Liver (tissue), 3 donors: ENCODE measurements around the gene WDR7.

Source experiments
- ATF3 ChIP-seq: IDR thresholded peaks from 2 replicates; pipeline ENCODE4 v1.6.1; 2016; ENCODE audit warnings: antibody characterized with exemption
- CTCF ChIP-seq: fragments of 150-350 bp; IDR thresholded peaks from 2 replicates; pipeline ENCODE4 v1.5.1; 2017; ENCODE audit warnings: improper control_type of control experiment, low read depth, low read length; ENCODE audit not compliant: missing input control
- EGR1 ChIP-seq, 2 donors: IDR thresholded peaks; 2 replicates each; pipeline ENCODE4 v1.6.1; 2016 to 2018; ENCODE audit warnings: antibody characterized with exemption in 2 of 2, low read depth in 2 of 2
- GABPA ChIP-seq, 2 donors: IDR thresholded peaks in 1 of 2; conservative IDR thresholded peaks in 1 of 2; 2 replicates each; pipeline ENCODE4 v1.6.1; 2016; ENCODE audit warnings: antibody characterized with exemption in 2 of 2, mild to moderate bottlenecking in 1 of 2, moderate library complexity in 1 of 2
- JUND ChIP-seq, 2 donors: IDR thresholded peaks; 2 replicates each; pipeline ENCODE4 v1.6.1; 2016; ENCODE audit warnings: antibody characterized with exemption in 2 of 2
- MAX ChIP-seq: IDR thresholded peaks from 2 replicates; pipeline ENCODE4 v1.6.1; 2016; ENCODE audit warnings: antibody characterized with exemption
- NR2F2 ChIP-seq: IDR thresholded peaks from 2 replicates; pipeline ENCODE4 v1.6.1; 2016; ENCODE audit warnings: antibody characterized with exemption
- RAD21 ChIP-seq, 2 donors: IDR thresholded peaks; 2 replicates each; pipeline ENCODE4 v1.6.1; 2016; ENCODE audit warnings: antibody characterized with exemption in 2 of 2, mild to moderate bottlenecking in 2 of 2
- REST ChIP-seq: IDR thresholded peaks from 2 replicates; pipeline ENCODE4 v1.6.1; 2016; ENCODE audit warnings: antibody characterized with exemption, mild to moderate bottlenecking
- RXRA ChIP-seq, 2 donors: IDR thresholded peaks; 2 replicates each; pipeline ENCODE4 v1.6.1; 2017 to 2018; ENCODE audit warnings: antibody characterized with exemption in 2 of 2, mild to moderate bottlenecking in 1 of 2
- YY1 ChIP-seq: IDR thresholded peaks from 2 replicates; pipeline ENCODE4 v1.6.1; 2016; ENCODE audit warnings: antibody characterized with exemption, mild to moderate bottlenecking
- ZBTB33 ChIP-seq: IDR thresholded peaks from 2 replicates; pipeline ENCODE4 v1.6.1; 2016; ENCODE audit warnings: antibody characterized with exemption
- donor health status: healthy.
- donor health status: healthy.

- TF ChIP-seq REST (no peak), MAX (no peak), CTCF (no peak), JUND (IDR thresholded peaks at IDR 0.05) (no peak), YY1 (no peak), RXRA (IDR thresholded peaks at IDR 0.05) (no peak), ATF3 (no peak), NR2F2 (no peak), EGR1 (IDR thresholded peaks at IDR 0.05; ENCODE audit: low read depth in 2 of 2) (no peak), RAD21 (IDR thresholded peaks at IDR 0.05) (no peak), ZBTB33 (no peak), GABPA (IDR thresholded peaks at IDR 0.05 in 1 of 2, conservative IDR thresholded peaks at IDR 0.05 in 1 of 2) (no peak)
Observed at GRCh38 chr18:56987236-56987635, 336.1 kb downstream of the WDR7 start.
